ENCODE results near the gene FFAR1.

FFAR1 gene

DNA sequence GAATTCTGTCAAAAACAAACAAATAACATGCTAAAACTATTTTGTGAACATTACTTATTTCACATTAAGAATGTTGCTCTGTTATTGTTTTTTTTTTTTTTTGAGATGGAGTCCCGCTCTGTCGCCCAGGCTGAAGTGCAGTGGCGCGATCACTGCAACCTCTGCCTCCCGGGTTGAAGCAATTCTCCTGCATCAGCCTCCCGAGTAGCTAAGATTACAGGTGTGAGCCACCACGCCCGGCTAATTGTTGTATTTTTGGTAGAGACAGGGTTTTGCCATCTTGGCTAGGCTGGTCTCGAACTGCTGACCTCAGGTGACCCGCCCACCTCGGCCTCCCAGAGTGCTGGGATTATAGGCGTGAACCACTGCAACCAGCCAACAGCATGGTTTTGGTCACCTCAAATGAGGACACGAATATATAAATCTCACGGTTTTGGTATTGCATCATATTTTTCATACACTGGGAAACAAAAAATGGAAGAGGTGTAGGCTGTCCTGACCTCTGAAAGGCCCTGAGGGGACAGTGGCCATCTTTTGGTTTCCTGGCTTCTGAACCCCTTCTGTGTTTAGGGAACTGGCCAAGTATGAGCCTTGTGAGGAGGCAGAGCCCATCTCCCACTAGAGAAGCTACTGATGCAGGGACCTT lies 48.7 kb downstream of the FFAR1 start:
- no peak for DNase-seq

DNA sequence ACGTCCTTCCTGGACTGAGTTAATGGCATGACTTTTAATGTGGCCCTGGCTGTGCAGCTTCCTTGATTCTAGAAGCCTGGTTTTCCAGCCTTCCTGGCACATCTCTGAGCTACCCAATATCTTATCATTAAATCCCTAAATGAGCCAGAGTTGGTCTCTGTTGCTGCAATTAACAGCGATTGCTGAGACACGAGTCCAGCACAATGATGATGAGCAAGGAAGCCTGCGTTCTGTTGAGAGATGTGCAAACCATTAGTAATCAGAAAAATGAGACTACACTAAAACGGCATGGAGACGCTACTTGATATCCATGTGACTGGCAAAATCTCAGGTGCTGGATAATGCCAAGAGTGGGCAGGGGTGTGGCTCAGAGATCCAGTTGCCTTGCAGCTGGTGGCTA lies 49.4 kb downstream of the FFAR1 start:
- no peak for DNase-seq
